Hematopoietic multipotent progenitor cell (in vitro differentiated cells): ENCODE data around the gene TMEM181. TPM values are rescaled to one million over a fixed set of nuclear protein-coding genes. Genes with fewer than 3 reads are reported as not detected.
"Not testable (repeated sequence)": the region's sequence is repeated elsewhere in the genome, so short reads cannot be mapped to it uniquely, and the experiment has no call there.

ENCODE experiments used
- DNase-seq, 3 donors: peaks; one replicate each; pipeline ENCODE4 v3.0.0-alpha.2; 2011 to 2015; ENCODE audit warnings: low read depth in 2 of 3, low spot score in 2 of 3
- total RNA-seq: library from RNA; depleted of rRNA; stranded (reverse); fragments of >200 nt; gene quantifications from one replicate; pipeline ENCODE4 v1.2.3, GENCODE V29; 2012

TMEM181 gene
- total RNA-seq, 1 donor, result 14.3 TPM

DNA sequence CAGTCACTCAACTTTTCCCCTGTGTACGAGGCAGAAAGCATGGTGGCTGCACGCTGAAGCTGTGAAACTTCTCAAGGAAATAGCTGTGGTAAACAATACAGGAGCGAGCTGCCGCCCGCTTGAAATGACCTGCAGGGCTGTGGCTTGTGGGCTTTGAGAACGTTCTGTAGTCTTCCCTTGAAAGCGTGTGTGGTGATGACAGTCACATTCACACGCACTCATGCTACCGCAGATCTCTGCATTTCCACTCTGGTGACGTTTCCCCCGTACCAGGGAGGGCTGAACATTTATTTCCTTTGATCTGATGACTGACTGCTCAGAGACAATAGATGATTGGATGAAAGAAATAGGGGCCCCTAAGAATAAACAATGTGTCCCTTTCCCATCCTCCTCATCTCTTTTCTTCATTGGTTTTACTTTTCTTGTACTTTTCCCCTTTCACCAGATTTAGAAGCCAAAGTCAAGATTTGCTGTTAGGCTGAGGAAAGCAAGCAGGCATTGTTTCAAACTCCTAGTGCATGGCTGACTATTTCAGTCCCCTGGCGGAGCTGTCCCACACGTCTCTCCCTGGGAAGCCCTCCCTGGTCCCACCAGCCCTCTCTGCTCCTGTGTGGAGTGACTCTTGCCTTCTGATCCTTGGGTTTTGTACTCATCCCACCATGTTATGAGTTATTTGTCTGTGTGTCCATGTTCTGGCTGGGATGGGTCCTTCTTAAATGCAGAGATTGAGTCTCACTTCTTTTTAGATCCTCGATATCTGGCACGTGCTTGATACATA lies 93.9 kb downstream of the TMEM181 start:
- peak; percentile 83 to 92 (median 88) for DNase-seq

DNA sequence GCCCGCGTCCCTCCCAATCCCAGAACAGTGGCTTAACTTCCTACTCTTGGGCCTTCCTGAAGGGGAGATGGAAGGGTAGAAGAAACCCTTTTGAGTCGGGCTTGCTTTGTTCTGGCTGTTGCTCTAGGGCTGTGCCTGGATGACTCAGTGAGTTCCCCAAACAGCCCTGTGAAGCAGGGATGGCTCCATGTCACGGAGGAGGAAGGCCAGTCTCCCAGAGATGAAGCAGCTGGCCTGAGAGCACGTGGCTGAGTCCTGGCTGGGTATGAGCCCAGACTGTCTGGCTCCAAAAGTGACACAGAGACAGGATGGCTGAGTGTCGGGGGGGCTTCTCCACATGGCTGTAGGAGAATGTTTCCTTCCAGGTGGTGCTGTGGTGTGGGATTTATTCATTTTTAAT lies 94.6 kb downstream of the TMEM181 start:
- no peak for DNase-seq

DNA sequence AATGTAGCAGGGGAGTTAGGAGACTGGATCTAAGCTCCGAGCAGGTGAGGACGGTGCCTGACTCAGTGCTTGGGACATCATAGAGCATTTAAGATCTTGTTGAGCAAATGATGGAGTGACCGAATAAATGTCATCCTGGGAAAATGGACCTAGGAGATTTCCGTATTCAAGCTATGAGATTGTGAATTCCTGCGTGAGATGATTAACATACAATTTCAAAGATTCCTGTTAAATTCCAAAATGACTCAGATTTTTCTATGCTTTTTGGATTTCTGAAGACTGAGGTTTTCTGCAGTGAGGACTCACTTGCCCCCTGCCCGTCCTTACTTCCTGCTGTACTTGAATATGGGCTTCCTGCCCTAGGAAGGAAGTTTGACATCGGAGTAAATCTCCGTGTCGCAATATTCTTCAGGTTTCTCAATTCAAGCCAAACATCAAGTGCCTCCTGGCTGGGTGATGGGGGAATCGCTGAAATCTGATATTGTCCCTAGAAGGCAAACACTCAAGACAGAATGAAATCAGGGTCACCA lies 95.1 kb downstream of the TMEM181 start:
- DNase-seq, result no peak

DNA sequence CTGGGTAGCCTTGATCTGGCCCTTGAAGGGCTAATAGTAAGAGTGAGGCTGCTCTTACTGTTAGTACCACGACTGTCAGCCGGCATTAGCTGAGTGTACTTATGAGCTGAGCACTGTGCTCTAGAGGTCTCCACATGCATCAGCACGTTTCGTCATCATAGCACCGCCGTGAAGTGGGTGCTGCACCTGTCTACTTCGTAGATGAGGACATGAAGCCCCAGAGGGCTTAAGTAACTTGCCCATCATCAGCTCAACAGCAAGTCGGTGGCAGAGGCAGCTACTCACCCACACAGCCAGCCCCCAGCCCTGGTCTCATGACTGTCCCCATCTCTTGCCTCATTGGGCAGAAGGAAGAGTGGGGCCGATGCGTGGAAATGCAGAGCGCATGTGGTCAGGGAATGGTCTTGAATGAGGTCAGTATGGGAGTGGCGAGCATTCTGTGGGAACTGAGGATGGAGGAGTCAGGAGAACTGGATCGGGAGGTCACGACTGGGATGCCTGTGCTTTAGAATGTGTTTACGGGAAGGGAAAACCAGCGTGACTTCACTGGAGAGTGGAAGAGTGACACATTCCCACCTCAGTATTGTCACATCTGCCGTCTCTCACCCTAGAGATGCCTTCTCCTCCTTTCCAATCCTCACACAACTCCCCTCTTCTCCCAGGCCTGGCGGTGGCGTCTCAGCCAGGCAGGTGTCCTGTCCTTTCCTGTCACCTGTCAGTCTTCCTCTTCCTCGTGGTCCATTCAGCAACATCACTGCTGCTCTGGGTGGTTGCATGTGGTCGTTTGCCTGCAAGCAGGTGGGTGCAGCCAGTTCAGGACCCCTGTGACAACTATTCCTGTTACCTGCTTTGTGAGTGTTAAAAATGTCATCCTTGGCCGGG lies 95.9 kb downstream of the TMEM181 start:
- DNase-seq, result no peak

DNA sequence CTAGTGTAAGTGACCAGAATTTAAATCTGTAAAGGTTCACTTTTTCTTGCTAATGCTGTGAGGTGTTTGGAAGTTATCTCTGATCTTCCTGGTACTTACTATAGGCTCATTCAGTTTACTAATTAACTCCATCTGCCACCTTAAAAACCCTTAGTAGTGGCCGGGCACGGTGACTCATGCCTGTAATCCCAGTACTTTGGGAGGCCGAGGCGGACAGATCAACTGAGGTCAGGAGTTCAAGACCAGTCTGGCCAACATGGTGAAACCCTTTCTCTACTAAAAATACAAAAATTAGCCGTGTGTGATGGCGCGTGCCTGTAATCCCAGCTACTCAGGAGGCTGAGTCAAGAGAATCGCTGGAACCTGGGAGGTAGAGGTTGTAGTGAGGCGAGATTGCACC lies 97.1 kb downstream of the TMEM181 start:
- not testable (repeated sequence) for DNase-seq

DNA sequence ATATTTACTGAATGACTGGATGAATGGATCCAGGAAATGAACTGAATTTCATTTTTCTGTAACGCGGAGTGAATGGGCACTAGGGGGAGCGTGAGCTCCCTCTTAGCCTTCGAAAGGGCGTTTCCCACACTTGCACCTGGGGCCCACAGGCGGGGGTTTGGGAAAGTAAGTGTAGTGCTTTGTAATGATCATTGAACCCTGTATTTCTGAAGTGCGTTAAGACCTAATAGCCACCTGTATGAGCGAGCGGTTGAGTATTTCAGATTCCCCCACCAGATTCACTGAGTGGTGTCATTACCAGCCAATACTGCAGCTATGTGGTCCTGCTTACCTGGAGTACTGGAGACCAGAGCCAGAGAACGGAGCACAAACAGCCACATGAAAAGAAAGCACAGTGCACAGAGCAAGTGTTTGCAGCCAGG lies 100.5 kb downstream of the TMEM181 start:
- peak in 2 of 3 donors; percentile 42 to 52 for DNase-seq

DNA sequence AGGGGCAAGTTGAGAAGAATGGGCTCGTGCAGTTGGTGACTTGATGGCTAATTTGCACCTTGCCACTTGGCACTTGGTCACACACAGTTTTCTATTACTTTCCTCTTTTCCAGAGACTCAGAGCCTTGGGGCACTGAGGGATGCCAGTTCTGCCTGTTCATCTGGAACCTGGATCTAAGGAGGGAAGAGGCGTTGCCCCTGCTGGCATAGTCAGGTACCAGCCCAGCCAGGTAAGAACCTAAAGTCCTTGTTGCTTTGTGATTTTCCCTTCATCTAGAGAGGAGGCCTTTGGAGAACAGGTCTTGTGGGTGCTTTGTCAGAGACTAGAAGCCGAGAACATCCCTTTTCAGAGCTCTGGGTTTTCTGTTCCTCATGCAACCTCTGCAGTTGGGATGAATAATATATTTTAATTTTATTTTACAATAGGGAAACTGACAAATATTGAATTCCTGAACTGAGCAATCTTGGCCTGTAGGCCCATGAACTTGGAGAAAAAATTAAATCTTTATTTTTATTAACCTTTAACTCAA lies 101.3 kb downstream of the TMEM181 start:
- DNase-seq, result no peak

DNA sequence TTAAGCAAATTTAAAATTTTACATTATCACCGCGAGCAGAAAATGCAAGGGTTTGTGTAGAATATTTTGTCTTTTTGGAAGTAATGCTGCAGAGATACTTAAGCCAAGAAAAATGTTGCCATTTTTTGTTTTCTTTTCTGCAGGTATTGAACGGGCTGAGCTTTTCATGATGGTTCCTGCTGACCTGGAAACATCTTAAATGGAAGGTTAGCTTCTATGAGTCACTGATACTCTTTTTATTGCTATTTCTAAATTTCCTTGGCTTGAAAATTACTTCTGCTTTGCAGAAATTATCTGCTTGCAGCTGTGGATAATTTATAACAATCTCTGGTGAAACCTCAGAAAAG lies 102.7 kb downstream of the TMEM181 start:
- DNase-seq, result no peak

DNA sequence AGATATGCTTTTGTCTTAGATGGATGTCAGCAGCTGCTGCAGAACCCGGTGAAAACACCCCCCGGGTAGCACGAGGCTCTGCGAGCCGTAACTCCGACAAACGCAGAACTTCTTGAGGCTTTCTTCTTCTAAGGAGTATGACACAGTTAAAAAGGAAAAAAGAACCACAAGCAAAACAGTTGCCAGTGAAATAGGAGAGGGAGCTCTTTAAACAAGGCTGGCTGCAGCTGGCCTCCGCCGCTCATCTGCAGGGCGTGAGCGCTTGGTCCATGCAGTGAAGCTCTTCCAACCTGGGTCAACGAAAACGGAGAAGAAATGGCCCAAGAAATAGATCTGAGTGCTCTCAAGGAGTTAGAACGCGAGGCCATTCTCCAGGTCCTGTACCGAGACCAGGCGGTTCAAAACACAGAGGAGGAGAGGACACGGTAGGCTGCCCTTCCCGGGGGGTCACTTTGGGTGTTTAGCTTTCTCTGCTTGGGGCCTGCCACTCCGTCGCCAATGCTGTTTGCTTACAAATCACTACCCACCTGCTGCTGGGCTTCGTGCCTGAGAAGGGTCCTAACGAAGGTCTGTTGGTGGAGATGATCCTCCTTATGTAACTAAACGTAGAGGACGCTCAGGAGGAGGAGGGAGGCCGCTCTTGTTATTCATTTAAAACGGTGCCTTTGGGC lies 103.2 kb downstream of the TMEM181 start:
- peak in 2 of 3 donors; percentile 64 to 88 for DNase-seq

DNA sequence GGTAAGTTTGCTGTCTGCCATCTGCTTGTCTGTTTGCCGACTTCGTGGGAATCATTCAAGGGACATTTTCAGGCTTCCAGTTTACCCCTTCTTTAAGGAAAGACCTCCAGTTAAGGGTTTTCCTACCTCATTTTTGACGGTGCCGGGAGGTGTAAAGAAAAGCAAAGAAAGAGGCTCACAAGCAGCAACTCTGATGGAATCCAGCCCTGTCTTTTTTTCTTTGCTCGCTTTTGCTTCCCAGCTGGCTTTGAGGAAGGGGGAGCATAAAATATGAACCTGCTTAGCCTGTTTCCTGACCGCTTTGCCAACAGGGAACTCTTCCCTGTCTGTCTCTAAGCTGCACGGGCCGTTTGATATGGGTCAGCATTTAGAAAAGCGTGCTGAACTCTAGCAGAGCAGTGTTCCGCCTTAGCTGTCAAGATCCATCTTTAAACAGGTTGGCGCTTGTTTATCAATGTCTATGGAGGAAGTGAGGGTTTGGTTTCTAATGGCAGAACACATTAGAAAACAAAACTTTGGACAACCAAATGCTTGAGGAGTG lies 103.8 kb downstream of the TMEM181 start:
- no peak for DNase-seq

DNA sequence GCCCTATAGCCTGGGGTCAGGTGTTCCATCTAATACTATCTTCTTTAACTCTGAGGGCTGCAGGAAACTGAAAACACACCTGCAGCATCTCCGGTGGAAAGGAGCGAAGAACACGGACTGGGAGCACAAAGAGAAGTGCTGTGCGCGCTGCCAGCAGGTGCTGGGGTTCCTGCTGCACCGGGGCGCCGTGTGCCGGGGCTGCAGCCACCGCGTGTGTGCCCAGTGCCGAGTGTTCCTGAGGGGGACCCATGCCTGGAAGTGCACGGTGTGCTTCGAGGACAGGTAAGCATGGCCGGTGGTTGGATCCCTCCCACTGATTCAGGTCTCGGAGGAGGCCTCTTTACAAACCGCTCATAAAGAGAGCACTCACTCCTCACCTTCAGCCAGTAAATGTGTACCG lies 105.4 kb downstream of the TMEM181 start:
- DNase-seq, result no peak

DNA sequence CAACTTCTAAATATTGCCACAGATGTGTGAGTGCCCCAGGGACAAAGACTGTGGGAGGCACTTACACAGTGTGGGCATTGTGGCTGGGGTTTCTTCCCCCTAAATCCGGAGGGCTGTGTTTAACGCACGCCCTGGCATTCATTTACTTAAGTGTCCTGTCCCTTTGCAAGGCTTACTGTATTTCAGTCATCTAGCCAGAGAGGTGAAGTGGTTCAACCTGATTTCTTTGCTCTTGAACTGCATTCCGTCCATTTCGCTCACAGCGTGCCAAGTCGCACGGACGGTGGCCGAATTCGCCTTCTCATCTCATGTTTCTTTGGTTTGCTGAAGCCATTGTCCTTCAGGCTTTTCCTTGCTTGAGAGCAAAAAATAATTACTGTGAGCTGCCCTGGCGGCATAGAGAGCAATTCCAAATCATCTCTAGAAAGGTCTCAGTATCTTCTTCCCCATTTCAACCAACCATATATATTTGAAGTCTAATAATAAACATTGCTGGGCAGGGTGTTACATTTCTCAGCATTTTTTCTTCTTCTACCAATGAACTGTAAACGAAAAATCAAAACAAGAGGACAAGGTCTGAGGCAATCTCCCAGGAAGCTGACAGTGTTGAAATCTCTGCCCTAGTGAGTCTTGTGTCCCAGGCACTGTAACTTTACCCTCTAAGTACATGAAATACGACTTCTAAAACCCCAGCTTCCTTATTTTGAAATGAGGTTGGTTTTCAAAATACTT lies 106.9 kb downstream of the TMEM181 start:
- peak in 2 of 3 donors; percentile 53 to 76 for DNase-seq

DNA sequence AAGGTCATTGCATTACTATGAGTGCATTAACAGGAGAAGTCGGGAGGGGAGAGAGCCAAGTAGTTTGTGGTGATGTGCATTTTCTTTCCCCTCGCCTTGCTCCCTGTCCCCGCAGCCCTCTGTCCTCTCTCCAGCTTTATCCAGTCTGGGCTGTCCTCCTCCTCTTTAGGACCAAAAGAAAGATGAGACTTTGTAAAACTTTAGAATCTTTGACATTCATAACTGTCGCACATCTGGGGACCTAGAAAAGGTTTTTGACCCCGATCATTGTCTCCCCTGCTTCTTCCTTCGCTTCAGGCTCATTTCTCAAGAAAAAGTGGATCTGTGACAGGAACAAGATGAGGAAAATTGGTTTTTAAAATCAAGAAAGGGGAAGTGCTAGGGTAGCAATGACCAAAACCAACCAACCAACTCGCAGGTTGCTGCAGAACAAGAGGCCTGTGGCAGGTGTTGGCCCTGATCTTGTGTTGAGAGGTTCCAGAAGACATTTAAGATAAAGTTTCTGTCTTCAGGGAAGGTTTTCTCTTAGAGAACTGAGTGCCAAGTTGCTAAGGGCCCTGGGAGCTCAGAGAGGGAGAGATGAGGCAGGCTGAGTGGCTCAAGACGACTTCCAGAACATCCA lies 107.6 kb downstream of the TMEM181 start:
- DNase-seq, result no peak

DNA sequence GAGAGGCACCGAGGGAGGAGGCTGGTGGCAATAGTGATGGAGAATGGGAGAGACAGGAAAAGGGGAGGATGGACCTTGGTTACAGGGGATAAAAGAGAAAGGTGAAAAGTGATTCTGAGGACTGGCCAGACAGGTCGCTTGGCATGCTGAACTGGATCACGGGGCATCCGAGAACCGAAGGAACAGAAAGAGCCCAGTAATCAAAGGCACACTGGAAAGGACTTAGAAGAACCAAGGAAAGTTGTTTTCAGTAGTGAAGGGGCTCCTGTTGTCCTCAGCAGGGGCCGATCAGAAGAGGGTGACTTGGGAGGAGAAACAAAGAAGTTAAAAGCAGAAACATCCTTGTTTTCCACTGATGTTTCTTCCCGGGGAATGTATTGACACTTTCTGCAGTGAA lies 108.8 kb downstream of the TMEM181 start:
- no peak for DNase-seq

DNA sequence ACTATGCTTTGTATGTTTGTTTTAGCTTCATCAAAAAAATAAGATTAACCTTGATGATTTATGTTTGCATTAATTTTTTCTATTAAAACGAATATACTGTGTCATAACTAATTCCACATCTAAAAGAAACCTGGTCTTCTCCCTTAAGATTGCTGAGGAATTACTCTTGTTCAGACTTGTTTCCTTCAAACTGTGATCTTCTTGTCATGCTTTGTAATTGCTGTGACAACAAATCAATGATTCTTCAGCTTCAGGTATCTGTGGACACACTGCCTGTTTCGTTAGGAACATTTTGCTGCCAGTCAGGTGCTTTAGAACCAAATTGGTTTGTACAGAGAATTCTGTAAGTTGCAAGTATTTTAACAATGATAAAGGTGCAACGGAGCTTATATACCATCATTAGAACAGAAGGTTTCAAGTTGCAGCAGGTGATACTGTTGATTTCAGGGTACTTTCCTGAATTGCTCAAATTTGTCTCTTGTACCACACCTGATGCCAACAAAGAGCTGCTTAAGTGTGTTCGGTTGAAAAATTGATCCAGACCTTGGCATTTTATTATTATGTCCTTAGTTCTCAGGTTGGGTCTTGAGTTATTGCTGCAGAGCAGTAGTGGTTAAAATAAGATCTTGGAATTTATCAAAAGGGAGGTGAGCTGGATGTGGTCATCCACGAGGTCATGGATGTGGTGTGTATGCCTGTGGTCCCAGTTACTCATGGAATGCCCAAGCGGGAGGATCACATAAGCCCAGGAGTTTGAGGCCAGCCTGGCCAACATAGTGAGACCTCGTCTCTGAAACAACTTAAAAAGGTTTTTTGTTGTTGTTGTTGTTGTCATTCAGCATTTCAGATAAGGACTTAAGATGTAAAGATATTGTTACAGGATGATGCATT lies 109.5 kb downstream of the TMEM181 start:
- no peak for DNase-seq

DNA sequence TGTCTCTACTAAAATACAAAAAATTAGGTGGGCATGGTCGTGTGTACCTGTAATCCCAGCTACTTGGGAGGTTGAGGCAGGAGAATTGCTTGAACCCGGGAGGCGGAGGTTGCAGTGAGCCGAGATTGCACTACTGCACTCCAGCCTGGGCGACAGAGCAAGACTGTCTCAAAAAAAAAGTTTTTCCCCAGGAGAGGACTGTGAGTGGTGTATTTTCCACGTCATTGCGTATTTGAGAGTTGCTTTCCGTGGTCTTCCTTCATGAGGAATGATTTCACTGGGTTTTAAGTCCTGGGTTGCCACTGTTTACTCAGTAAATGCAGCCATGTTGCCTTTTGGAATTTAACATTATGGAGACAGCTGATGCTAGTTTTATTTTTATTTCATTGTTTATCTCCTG lies 112.2 kb downstream of the TMEM181 start:
- DNase-seq, result not testable (repeated sequence)

DNA sequence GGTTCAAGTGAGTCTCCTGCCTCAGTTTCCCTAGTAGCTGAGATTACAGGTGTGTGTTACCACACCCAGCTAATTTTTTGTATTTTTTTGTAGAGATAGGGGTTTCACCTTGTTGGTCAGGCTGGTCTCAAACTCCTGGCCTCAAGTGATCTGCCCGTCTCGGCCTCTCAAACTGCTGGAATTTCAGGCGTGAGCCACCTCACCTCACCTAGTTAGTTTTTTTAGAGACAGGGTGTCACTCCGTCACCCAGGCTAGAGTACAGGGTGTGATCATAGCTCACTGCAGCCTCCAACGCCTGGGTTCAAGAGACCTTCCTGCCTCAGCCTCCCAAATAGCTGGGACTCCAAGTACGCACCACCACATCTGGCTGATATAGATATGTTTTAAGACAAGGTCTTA lies 112.8 kb downstream of the TMEM181 start:
- DNase-seq, result no peak

DNA sequence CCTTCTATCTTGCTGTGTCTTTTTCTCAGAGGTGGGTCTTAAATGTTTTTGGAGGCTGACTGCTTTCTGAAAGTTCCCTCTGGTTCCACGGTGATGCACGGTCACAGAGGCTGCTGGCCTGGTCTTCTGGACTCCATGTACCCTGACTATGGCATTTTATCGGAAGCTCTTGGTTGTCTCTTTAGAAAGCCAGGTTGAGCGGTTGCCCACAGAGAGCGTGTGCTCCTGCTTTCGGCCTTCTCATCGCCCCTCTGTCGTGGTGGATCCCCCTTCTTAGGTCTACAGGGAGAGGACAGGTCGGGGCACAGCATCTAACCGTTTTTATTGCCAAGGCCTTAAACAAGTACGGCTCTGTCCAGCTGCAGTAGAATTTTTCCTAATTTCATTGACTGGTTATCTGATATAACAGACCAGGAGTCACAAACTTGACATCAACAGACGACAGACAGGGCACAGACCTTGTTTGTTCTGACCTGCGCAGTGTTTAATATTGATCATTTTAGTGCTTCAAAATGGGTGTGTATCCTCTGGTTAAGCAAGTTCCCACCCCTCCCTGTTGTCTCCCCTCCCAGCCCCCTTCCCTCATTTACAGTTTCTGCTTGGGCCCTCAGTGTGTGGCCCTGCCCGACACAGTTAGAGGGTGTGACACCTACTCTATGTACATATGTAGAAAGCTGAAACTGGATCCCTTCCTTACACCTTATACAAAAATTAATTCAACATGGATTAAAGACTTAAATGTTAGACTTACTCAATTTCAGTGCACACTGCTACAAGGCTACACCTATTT lies 114.6 kb downstream of the TMEM181 start:
- no peak for DNase-seq
